ENCODE results near the gene CLTRN.
A peak's percentile ranks its signal among the peaks of the same experiment; 100 is the strongest.
"Not testable (repeated sequence)": the region's sequence is repeated elsewhere in the genome, so short reads cannot be mapped to it uniquely, and the experiment has no call there.

Gene CLTRN

GRCh38 chrX:15673970-15674369, 9.4 kb upstream of the CLTRN start:
- Histone ChIP-seq H2BK5ac (ENCODE audit: low read depth, low read length, poor library complexity) (no peak overlapping the region), H3K18ac (ENCODE audit: low read length) (no peak overlapping the region), H2BK120ac (ENCODE audit: insufficient read depth, low read length, poor library complexity) (no peak overlapping the region), H3K9ac (ENCODE audit: low read length) (no peak overlapping the region), H2BK12ac (ENCODE audit: low read length) (no peak overlapping the region), H3K79me2 (ENCODE audit: control insufficient read depth, insufficient read depth, low read length, poor library complexity) (peaks cover 4% of the 10 kb centered on the region), H3K4me2 (ENCODE audit: low read length) (peak overlapping the region; percentile 62), H3K23ac (ENCODE audit: low read length) (no peak overlapping the region), H3K27me3 (ENCODE audit: insufficient read depth, low read length) (no peaks in the 10 kb centered on the region), H4K8ac (ENCODE audit: low read depth, low read length) (peak overlapping the region; percentile 51), H3K14ac (ENCODE audit: low read length) (no peak overlapping the region), H3K79me1 (ENCODE audit: low read length) (peaks cover 8% of the 10 kb centered on the region), H3K27ac (ENCODE audit: low read depth, low read length) (peak overlapping the region; percentile 69), H4K12ac (ENCODE audit: low read depth, low read length) (no peak overlapping the region), H3K9me3 (ENCODE audit: insufficient read depth, low read depth, low read length) (no peaks in the 10 kb centered on the region), H3K4me1 (ENCODE audit: control insufficient read depth in 1 of 2, insufficient read depth in 2 of 2, low read length in 2 of 2) (no peaks in the 10 kb centered on the region), H4K91ac (ENCODE audit: low read depth, low read length) (no peak overlapping the region), H3K4me3 (ENCODE audit: low read depth, low read length) (no peak overlapping the region), H2AK5ac (ENCODE audit: low read length) (no peak overlapping the region), H2AFZ (ENCODE audit: insufficient read depth, low read length, poor library complexity) (no peak overlapping the region), H3K36me3 (ENCODE audit: control insufficient read depth in 1 of 2, insufficient read depth in 2 of 2, low read length in 2 of 2) (no peaks in the 10 kb centered on the region), H3K4ac (ENCODE audit: low read depth, low read length) (no peak overlapping the region)
- DNase-seq: no peak
- no CpG with 5 or more reads among the region's 3 CpGs for WGBS (ENCODE audit: extremely low coverage, insufficient coverage, insufficient read length)

- no CpG with 5 or more reads among the region's 4 CpGs for WGBS (ENCODE audit: extremely low coverage, insufficient coverage, insufficient read length)
- Histone ChIP-seq H4K91ac (ENCODE audit: low read depth, low read length) (no peak overlapping the region), H2BK5ac (ENCODE audit: low read depth, low read length, poor library complexity) (no peak overlapping the region)
These were observed 8.3 kb upstream of the CLTRN start for GRCh38 chrX:15672881-15673280.

DNA sequence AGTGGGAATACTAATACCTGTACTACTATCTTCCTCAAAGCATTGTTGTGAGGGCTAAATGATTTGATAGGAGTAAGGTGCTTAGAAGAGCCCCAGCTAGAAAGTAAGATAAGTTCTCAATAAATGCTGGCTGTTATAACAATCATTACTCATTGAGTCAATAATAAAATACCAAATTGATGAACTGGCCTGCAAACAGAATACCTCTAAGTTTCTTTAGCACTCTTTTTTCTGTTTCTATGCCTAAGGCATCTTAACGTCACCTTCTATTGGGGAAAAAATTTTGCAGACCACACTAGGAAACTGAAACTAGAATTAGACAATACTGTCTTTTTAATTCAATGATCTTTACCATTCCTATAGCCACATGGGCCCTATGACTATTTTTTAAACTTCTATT, 1.2 kb downstream of the CLTRN start:
- H4K8ac ChIP-seq (ENCODE audit: low read depth, low read length): no peak overlapping the region
- H3K4me2 ChIP-seq (ENCODE audit: low read length): no peak overlapping the region
- H3K36me3 ChIP-seq (ENCODE audit: control insufficient read depth in 1 of 2, insufficient read depth in 2 of 2, low read length in 2 of 2): no peaks in the 10 kb centered on the region
- H3K14ac ChIP-seq (ENCODE audit: low read length): no peak overlapping the region
- H2BK12ac ChIP-seq (ENCODE audit: low read length): no peak overlapping the region
- H3K9me3 ChIP-seq (ENCODE audit: insufficient read depth, low read depth, low read length): no peaks in the 10 kb centered on the region
- H3K23ac ChIP-seq (ENCODE audit: low read length): no peak overlapping the region
- H2AK5ac ChIP-seq (ENCODE audit: low read length): no peak overlapping the region
- H4K91ac ChIP-seq (ENCODE audit: low read depth, low read length): no peak overlapping the region
- no peak overlapping the region for H3K4me3 ChIP-seq (ENCODE audit: low read depth, low read length)
- no peaks in the 10 kb centered on the region for H3K27me3 ChIP-seq (ENCODE audit: insufficient read depth, low read length)
- no peak overlapping the region for H3K27ac ChIP-seq (ENCODE audit: low read depth, low read length)
- no peak overlapping the region for H2AFZ ChIP-seq (ENCODE audit: insufficient read depth, low read length, poor library complexity)
- H3K79me1 ChIP-seq (ENCODE audit: low read length): no peaks in the 10 kb centered on the region
- H2BK5ac ChIP-seq (ENCODE audit: low read depth, low read length, poor library complexity): no peak overlapping the region
- WGBS (ENCODE audit: extremely low coverage, insufficient coverage, insufficient read length): no CpG with 5 or more reads among the region's 1 CpG
- peaks cover 0 to 2% of the 10 kb centered on the region in 2 experiments for H3K4me1 ChIP-seq (ENCODE audit: control insufficient read depth in 1 of 2, insufficient read depth in 2 of 2, low read length in 2 of 2)
- H3K4ac ChIP-seq (ENCODE audit: low read depth, low read length): no peak overlapping the region
- no peak for DNase-seq
- no peaks in the 10 kb centered on the region for H3K79me2 ChIP-seq (ENCODE audit: control insufficient read depth, insufficient read depth, low read length, poor library complexity)
- no peak overlapping the region for H3K9ac ChIP-seq (ENCODE audit: low read length)
- no peak overlapping the region for H4K12ac ChIP-seq (ENCODE audit: low read depth, low read length)
- H3K18ac ChIP-seq (ENCODE audit: low read length): no peak overlapping the region
- H2BK120ac ChIP-seq (ENCODE audit: insufficient read depth, low read length, poor library complexity): no peak overlapping the region

More at GRCh38 chrX:15672881-15673280, 8.3 kb upstream of the CLTRN start:
- H4K8ac ChIP-seq (ENCODE audit: low read depth, low read length): no peak overlapping the region
- H3K27ac ChIP-seq (ENCODE audit: low read depth, low read length): no peak overlapping the region
- no peak overlapping the region for H2BK12ac ChIP-seq (ENCODE audit: low read length)
- no peak overlapping the region for H3K9ac ChIP-seq (ENCODE audit: low read length)
- peak in 1 of 2 donors; percentile 7 for DNase-seq
- no peak overlapping the region for H3K23ac ChIP-seq (ENCODE audit: low read length)
- H3K4me2 ChIP-seq (ENCODE audit: low read length): no peak overlapping the region
- H3K18ac ChIP-seq (ENCODE audit: low read length): no peak overlapping the region
- no peaks in the 10 kb centered on the region for H3K27me3 ChIP-seq (ENCODE audit: insufficient read depth, low read length)
- no peak overlapping the region for H2AK5ac ChIP-seq (ENCODE audit: low read length)
- no peak overlapping the region for H3K14ac ChIP-seq (ENCODE audit: low read length)
- H3K4me3 ChIP-seq (ENCODE audit: low read depth, low read length): no peak overlapping the region
- no peak overlapping the region for H2BK120ac ChIP-seq (ENCODE audit: insufficient read depth, low read length, poor library complexity)
- H3K4ac ChIP-seq (ENCODE audit: low read depth, low read length): no peak overlapping the region
- no peak overlapping the region for H4K12ac ChIP-seq (ENCODE audit: low read depth, low read length)
- H3K4me1 ChIP-seq (ENCODE audit: control insufficient read depth in 1 of 2, insufficient read depth in 2 of 2, low read length in 2 of 2): no peaks in the 10 kb centered on the region
- no peaks in the 10 kb centered on the region for H3K36me3 ChIP-seq (ENCODE audit: control insufficient read depth in 1 of 2, insufficient read depth in 2 of 2, low read length in 2 of 2)
- no peaks in the 10 kb centered on the region for H3K9me3 ChIP-seq (ENCODE audit: insufficient read depth, low read depth, low read length)
- peaks cover 8% of the 10 kb centered on the region for H3K79me1 ChIP-seq (ENCODE audit: low read length)
- H3K79me2 ChIP-seq (ENCODE audit: control insufficient read depth, insufficient read depth, low read length, poor library complexity): peaks cover 4% of the 10 kb centered on the region
- H2AFZ ChIP-seq (ENCODE audit: insufficient read depth, low read length, poor library complexity): no peak overlapping the region

GRCh38 chrX:15654804-15655203, 9.8 kb downstream of the CLTRN start:
- not testable (repeated sequence) for H3K4me3 ChIP-seq (ENCODE audit: low read depth, low read length); H4K12ac ChIP-seq (ENCODE audit: low read depth, low read length); DNase-seq; H3K27ac ChIP-seq (ENCODE audit: low read depth, low read length); H3K27me3 ChIP-seq (ENCODE audit: insufficient read depth, low read length); H3K79me1 ChIP-seq (ENCODE audit: low read length); H2BK5ac ChIP-seq (ENCODE audit: low read depth, low read length, poor library complexity); H3K79me2 ChIP-seq (ENCODE audit: control insufficient read depth, insufficient read depth, low read length, poor library complexity); H3K23ac ChIP-seq (ENCODE audit: low read length); H3K14ac ChIP-seq (ENCODE audit: low read length); H3K4ac ChIP-seq (ENCODE audit: low read depth, low read length); H4K91ac ChIP-seq (ENCODE audit: low read depth, low read length); H3K9ac ChIP-seq (ENCODE audit: low read length); H3K9me3 ChIP-seq (ENCODE audit: insufficient read depth, low read depth, low read length); H2AFZ ChIP-seq (ENCODE audit: insufficient read depth, low read length, poor library complexity); H2BK12ac ChIP-seq (ENCODE audit: low read length); H3K18ac ChIP-seq (ENCODE audit: low read length); H4K8ac ChIP-seq (ENCODE audit: low read depth, low read length); H3K4me2 ChIP-seq (ENCODE audit: low read length); H3K36me3 ChIP-seq (ENCODE audit: control insufficient read depth in 1 of 2, insufficient read depth in 2 of 2, low read length in 2 of 2); H2AK5ac ChIP-seq (ENCODE audit: low read length); H3K4me1 ChIP-seq (ENCODE audit: control insufficient read depth in 1 of 2, insufficient read depth in 2 of 2, low read length in 2 of 2); H2BK120ac ChIP-seq (ENCODE audit: insufficient read depth, low read length, poor library complexity)
- no CpG with 5 or more reads among the region's 6 CpGs for WGBS (ENCODE audit: extremely low coverage, insufficient coverage, insufficient read length)

Data from trophoblast cell (in vitro differentiated cells and primary cell).